ENCODE results near the gene C6.

GRCh38 chr5:41154491-41154890 lies 58.8 kb downstream of the C6 start:
- TF ChIP-seq, protein P1, sequence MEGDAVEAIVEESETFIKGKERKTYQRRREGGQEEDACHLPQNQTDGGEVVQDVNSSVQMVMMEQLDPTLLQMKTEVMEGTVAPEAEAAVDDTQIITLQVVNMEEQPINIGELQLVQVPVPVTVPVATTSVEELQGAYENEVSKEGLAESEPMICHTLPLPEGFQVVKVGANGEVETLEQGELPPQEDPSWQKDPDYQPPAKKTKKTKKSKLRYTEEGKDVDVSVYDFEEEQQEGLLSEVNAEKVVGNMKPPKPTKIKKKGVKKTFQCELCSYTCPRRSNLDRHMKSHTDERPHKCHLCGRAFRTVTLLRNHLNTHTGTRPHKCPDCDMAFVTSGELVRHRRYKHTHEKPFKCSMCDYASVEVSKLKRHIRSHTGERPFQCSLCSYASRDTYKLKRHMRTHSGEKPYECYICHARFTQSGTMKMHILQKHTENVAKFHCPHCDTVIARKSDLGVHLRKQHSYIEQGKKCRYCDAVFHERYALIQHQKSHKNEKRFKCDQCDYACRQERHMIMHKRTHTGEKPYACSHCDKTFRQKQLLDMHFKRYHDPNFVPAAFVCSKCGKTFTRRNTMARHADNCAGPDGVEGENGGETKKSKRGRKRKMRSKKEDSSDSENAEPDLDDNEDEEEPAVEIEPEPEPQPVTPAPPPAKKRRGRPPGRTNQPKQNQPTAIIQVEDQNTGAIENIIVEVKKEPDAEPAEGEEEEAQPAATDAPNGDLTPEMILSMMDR (IDR thresholded peaks at IDR 0.05) = no peak
- TF ChIP-seq POLR2A (IDR thresholded peaks at IDR 0.05) (no peak), EP300 (IDR thresholded peaks at IDR 0.05) (no peak)
